Measurements from ENCODE around the gene ZNF70. TPM values are rescaled to one million over a fixed set of nuclear protein-coding genes. Genes with fewer than 3 reads are reported as not detected.

Gene ZNF70
- total and polyA plus RNA-seq, 9 of the 15 experiments (the other 6 are each of a cell fraction or from before 2014, with no cell fraction given): 0.14 to 3.3 (median 1.4) TPM

DNA sequence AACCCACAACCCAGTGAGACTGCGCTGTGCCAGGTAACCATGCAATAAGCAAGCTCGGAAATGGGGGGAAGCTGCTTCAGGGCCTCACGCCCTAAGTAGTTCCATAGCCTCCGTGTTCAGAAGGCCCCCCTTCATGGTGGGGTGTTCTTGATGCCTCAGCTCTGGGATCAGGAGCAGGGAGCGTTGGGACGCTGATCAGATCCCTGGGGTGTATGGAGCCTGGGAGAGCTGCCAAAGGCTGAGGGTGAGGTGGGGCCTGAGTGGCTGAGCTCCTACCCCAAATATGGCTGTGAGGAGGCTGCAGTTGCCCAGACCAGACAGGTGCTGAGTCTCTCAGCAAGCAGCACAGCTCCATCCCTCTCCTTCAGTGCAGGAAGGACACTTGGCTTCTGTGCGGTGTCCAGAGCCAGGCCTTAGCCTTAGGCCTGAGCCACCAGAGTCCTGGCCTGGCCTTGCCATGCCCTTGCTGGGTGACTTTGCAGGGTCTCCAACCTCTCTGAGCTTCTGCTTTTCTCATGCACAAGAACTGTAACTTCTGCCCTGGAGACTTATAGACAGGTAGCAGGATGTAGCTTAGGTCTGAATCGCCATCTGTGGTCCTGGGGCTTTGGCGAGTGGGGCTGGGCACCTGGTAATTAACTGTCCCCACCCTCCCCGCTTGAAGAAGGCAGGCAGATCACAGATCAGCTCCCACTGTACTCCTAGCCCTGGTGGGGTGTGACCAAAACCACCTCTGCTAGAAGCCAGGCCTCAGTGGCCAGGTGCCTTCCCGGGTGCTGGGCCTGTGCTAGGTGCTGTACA, 27.1 kb upstream of the ZNF70 start:
- FAIRE-seq (no peak), ATAC-seq (no peak), DNase-seq (ENCODE audit: extremely low read depth in 1 of 4, low spot score in 3 of 4) (no peak)
- H3K9ac ChIP-seq (ENCODE audit: insufficient read depth in 1 of 2, low read depth in 2 of 2, low read length in 2 of 2): peak overlapping the region in 1 of 2 experiments; percentile 45; a peak in 1 of 4 replicates
- H3K27me3 ChIP-seq (ENCODE audit: control insufficient read depth in 2 of 2, insufficient read depth in 2 of 2, low read length in 2 of 2): no peaks in the 10 kb centered on the region
- no peak overlapping the region for H3K4me2 ChIP-seq (ENCODE audit: insufficient read depth, low read length)
- intact Hi-C loops (cut with micrococcal nuclease) (no loop called here), in situ Hi-C loops (cut with MboI) (no loop called here)
- ChIA-PET POLR2A (interaction anchor here (1.0 kb wide), 1 partner anchor 12 kb away, joined by 3 read pairs; no protein-coding TSS in a partner anchor), CTCF (ENCODE audit: low intra/inter-chr PET ratio) (no interaction called here)
- BruUV-seq (replicated peaks): no TSS peak
- no peaks in the 10 kb centered on the region for H3K9me1 ChIP-seq (ENCODE audit: control insufficient read depth, insufficient read depth, low read length)
- H4K20me1 ChIP-seq (replicated peaks; ENCODE audit: control insufficient read depth, insufficient read depth, low read length): no peaks in the 10 kb centered on the region
- H3K4me3 ChIP-seq: no peak overlapping the region
- no peaks in the 10 kb centered on the region for H3K79me2 ChIP-seq (ENCODE audit: control insufficient read depth, insufficient read depth, low read length)
- H3K36me3 ChIP-seq (ENCODE audit: control insufficient read depth, insufficient read depth, low read length): no peaks in the 10 kb centered on the region
- no peak overlapping the region for H2AFZ ChIP-seq (ENCODE audit: low read depth, low read length)
- no peaks in the 10 kb centered on the region for H3K9me3 ChIP-seq (replicated peaks; ENCODE audit: control insufficient read depth, insufficient read depth, low read depth, low read length)
- no peak overlapping the region for H3K27ac ChIP-seq (ENCODE audit: extremely low read depth, low read depth, low read length)
- H3K4me1 ChIP-seq (replicated peaks in 1 of 2; ENCODE audit: control insufficient read depth in 2 of 2, insufficient read depth in 2 of 2, low read length in 2 of 2): peaks cover 0 to 31% of the 10 kb centered on the region in 2 experiments; a peak in 2 of 5 replicates
- WGBS (ENCODE audit: insufficient coverage, low coverage, missing lambda C conversion rate): 54% methylated on average over 9 of the region's 11 CpGs
- TF ChIP-seq TBL1XR1 (IDR thresholded peaks at IDR 0.05; ENCODE audit: low read length in 2 of 2) (no peak), ELF2 (CRISPR knock-in tag; IDR thresholded peaks at IDR 0.05) (no peak), TOE1 (IDR thresholded peaks at IDR 0.05; ENCODE audit: borderline replicate concordance) (no peak), TOE1 (CRISPR knock-in tag; IDR thresholded peaks at IDR 0.05; ENCODE audit: borderline replicate concordance, low read depth) (no peak), ELF4 (CRISPR knock-in tag; IDR thresholded peaks at IDR 0.05) (no peak), ZNF121 (CRISPR knock-in tag; conservative IDR thresholded peaks at IDR 0.05) (no peak), DNMT1 (IDR thresholded peaks at IDR 0.05) (no peak), ZNF165 (CRISPR knock-in tag; IDR thresholded peaks at IDR 0.05; ENCODE audit: borderline replicate concordance) (no peak), MED1 (CRISPR knock-in tag; IDR thresholded peaks at IDR 0.05; ENCODE audit: borderline replicate concordance) (no peak), SMC3 (conservative IDR thresholded peaks at IDR 0.05; ENCODE audit: insufficient read depth, low read depth, low read length) (no peak), ZNF384 (IDR thresholded peaks at IDR 0.05; ENCODE audit: low read depth, low read length) (no peak), PRMT5 (CRISPR knock-in tag; IDR thresholded peaks at IDR 0.05) (no peak), MTA2 (IDR thresholded peaks at IDR 0.05; ENCODE audit: low read depth) (no peak), YBX1 (IDR thresholded peaks at IDR 0.05) (no peak)
- TF ChIP-seq, protein P1, sequence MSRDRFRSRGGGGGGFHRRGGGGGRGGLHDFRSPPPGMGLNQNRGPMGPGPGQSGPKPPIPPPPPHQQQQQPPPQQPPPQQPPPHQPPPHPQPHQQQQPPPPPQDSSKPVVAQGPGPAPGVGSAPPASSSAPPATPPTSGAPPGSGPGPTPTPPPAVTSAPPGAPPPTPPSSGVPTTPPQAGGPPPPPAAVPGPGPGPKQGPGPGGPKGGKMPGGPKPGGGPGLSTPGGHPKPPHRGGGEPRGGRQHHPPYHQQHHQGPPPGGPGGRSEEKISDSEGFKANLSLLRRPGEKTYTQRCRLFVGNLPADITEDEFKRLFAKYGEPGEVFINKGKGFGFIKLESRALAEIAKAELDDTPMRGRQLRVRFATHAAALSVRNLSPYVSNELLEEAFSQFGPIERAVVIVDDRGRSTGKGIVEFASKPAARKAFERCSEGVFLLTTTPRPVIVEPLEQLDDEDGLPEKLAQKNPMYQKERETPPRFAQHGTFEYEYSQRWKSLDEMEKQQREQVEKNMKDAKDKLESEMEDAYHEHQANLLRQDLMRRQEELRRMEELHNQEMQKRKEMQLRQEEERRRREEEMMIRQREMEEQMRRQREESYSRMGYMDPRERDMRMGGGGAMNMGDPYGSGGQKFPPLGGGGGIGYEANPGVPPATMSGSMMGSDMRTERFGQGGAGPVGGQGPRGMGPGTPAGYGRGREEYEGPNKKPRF (IDR thresholded peaks at IDR 0.05; ENCODE audit: low read depth, low read length): no peak
- TF ChIP-seq, protein P2, sequence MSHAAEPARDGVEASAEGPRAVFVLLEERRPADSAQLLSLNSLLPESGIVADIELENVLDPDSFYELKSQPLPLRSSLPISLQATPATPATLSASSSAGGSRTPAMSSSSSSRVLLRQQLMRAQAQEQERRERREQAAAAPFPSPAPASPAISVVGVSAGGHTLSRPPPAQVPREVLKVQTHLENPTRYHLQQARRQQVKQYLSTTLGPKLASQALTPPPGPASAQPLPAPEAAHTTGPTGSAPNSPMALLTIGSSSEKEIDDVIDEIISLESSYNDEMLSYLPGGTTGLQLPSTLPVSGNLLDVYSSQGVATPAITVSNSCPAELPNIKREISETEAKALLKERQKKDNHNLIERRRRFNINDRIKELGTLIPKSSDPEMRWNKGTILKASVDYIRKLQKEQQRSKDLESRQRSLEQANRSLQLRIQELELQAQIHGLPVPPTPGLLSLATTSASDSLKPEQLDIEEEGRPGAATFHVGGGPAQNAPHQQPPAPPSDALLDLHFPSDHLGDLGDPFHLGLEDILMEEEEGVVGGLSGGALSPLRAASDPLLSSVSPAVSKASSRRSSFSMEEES (CRISPR knock-in tag; IDR thresholded peaks at IDR 0.05): no peak
- TF ChIP-seq, protein P3, sequence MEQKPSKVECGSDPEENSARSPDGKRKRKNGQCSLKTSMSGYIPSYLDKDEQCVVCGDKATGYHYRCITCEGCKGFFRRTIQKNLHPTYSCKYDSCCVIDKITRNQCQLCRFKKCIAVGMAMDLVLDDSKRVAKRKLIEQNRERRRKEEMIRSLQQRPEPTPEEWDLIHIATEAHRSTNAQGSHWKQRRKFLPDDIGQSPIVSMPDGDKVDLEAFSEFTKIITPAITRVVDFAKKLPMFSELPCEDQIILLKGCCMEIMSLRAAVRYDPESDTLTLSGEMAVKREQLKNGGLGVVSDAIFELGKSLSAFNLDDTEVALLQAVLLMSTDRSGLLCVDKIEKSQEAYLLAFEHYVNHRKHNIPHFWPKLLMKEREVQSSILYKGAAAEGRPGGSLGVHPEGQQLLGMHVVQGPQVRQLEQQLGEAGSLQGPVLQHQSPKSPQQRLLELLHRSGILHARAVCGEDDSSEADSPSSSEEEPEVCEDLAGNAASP (IDR thresholded peaks at IDR 0.05): no peak
- TF ChIP-seq, protein P4, sequence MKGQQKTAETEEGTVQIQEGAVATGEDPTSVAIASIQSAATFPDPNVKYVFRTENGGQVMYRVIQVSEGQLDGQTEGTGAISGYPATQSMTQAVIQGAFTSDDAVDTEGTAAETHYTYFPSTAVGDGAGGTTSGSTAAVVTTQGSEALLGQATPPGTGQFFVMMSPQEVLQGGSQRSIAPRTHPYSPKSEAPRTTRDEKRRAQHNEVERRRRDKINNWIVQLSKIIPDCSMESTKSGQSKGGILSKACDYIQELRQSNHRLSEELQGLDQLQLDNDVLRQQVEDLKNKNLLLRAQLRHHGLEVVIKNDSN (CRISPR knock-in tag; IDR thresholded peaks at IDR 0.05): no peak

Data from K562 (cell line).